Stimulated activated CD4-positive, alpha-beta T cell treated with anti-CD3 and anti-CD28 coated beads, Interleukin-1b, Interleukin-23, amount 100 ng/mL, for 4 hours (primary cell): ENCODE measurements around the gene CHTF8.

Experiments used
- DNase-seq, 2 donors: peaks; one replicate each; pipeline ENCODE4 v3.0.0-alpha.2; 2020; ENCODE audit warnings: low read depth in 2 of 2

The CHTF8 gene

DNA sequence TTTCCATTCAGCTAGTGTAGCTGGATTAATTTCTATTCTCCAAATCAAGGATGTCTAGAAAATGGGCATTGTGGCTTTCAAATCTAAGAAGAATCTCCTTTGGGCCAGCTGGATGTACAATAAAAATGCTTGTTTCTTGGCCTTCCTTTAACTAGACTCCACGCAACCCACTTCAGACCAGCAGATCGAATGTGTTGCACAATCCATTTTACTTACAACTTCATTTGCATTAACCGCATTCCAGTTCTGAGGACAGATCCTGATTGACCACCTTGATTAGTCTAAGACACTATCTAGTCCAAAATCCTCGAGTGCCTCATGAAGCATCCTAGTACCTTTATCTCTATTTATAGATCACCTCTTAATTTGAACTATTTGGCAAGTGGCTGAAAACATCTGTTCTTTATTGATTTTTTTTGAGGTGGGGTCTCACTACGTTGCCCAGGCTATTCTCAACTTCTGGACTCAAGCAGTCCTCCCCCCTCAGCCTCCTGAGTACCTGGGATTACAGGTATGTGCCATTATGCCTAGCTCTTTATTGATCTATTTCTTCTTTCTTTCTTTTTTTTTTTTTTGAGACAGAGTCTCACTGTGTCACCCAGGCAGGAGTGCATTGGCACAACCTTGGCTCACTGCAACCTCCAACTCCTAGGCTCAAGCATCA is 47.2 kb downstream of the CHTF8 start:
- DNase-seq, result no peak

DNA sequence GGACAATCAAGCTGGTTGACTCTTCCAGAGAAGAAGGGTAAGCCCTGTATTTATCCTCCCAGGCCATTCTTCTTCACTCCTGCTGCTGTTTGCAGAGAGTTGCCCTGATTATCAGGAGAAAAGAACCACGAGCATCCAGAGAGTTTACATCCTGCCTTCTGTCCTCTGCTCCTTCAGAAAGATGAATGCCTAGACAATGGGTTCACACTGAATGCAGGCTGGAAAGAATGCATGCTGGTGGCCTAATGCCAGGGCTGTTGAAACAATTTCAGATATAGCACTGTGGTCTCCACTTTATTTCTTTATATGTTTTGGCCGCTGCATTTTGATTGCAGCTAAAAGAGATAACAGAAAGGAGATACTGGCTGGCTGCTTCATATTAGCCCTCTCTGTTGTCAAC is 48.1 kb downstream of the CHTF8 start:
- no peak for DNase-seq

DNA sequence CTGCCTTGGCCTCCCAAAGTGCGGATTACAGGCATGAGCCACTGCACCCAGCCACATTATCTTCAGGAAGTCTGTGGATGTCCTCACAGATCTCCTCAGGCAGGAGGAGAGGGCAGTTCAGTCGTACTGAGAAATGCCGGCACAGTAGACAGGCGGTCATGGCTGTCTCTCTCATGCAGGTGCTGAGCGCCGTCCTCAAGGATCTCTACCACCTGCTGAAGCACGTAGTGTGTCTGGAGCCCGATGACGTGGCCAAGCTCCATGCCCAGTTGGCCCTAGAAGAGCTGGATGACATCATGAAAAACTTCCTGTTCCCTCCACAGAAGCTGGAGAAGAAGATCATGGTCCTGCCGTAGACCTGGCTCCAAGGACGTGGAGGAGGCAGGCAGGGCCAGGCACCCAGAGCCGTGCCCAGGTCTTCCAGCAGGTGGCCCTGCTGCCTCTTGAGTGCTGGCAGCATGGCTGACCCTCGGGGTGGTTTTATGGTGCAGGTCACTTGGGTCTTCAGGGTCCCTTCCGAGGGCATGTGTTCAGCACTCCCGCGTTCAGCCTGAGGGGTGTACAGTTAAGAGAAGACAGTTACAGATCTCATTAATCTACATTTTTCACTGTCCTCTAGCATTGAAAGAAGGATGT is 49.0 kb downstream of the CHTF8 start:
- no peak for DNase-seq

DNA sequence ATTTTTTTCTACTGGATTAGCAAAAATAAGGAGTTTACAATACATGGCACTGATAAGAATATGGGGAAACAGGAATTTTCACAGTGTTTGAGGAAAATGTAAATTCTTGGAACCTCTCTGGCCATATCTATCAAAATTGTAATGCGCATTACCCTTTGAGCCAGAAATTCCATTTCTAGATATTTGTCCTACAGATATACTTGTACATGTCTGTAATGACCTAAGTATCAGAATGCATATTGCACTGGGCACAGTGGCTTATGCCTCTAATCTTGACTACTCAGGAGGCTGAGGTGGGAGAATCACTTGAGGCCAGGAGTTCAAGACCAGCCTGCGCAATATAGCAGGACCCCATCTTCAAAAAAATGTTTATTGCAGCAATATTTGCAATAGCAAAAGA is 52.7 kb downstream of the CHTF8 start:
- no peak for DNase-seq

DNA sequence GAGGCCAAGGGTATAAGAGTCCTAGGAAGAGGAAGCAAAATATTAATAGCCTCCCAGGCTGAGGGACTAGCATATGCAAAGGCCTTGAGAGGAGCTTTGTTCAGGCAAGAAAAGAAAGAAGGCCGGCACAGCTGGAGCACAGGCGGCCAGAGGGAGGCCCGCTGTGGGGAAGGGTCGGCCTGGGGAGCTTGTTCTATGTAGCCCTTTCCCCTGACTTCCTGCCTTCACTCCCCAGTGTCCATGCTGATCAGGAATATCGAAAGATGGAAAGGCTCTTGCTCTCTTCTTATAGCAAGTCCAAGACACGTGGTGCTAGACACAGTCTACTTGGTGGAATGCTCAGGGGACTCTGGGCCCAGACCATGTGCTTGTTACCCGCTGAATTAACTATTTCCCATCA is 54.3 kb downstream of the CHTF8 start:
- DNase-seq, result no peak

DNA sequence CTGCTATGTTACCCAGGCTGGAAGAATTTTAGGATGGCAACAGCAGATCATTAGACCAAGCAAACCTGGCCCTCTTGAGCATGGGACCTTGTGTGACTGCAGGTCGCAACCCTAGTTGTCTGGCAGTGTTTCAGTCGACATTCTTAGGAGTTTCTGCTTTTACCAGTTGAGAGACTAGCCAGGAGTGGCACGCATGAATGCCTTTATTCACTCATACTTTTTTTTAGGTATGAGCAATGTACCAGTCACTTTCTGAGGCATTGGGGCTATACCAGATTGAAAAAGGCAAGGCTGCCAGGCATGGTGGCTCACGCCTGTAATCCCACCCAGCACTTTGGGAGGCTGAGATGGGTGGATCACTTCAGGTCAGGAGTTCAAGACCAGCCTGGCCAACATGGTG is 55.1 kb downstream of the CHTF8 start:
- DNase-seq, result no peak

DNA sequence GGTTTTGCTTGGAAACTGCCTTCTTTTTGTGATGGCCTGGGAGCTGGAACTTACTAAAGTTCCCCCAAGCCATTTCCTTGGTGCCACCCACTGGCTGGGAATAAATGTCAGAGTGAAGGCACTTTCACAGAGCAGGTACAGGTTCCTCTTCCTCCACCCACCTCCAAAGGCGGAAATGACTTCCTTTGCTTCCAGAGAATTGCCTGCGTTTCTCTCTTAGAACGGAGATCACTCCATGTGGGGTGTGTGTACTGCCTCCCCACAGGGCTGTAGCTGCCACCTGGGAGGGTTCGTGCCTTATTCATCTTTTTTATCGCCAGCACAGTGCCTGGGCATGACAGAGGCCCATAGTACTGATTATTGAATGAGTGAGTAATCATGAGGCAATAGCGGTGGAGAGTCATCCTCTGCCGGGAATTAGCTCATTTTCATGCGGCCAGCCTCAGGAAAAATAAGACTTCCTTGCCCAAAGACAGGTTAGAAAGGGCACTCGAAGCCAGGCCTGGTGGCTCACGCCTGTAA is 59.1 kb downstream of the CHTF8 start:
- DNase-seq, result no peak

GRCh38 chr16:69072640-69072974 is 59.8 kb downstream of the CHTF8 start:
- no peak for DNase-seq

GRCh38 chr16:69071036-69071435 is 61.4 kb downstream of the CHTF8 start:
- no peak for DNase-seq

GRCh38 chr16:69069504-69069903 is 62.9 kb downstream of the CHTF8 start:
- DNase-seq, result no peak
